HG03520 (cell line): ENCODE data around the gene KIAA1217.
"Not testable (repeated sequence)": the region's sequence is repeated elsewhere in the genome, so short reads cannot be mapped to it uniquely, and the experiment has no call there.

Experiments used
- ATAC-seq: cut with Tn5 transposase; IDR thresholded peaks from one replicate; pipeline ENCODE4 v1.9.1; 2021; ENCODE audit warnings: mild to moderate bottlenecking, moderate library complexity; ENCODE audit not compliant: unreplicated experiment

The KIAA1217 gene

DNA sequence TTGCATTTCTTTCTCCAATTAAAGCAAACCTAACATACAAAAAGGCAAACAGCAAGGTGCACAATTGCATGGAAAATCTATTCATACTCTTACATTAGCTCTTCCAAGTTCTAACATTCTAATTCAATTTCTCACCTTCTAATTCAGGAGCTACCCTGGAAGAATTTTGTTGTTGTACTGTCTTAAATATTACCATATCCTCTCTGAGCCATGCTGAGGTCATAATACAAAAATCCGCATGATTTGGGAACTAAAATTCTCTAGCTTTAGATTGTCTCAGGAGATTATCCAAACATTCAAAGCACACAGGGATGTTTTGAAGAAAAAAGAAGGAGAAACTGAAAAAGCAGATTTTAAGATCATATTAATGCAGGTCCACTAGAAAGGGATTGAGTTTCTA, 229.9 kb downstream of the KIAA1217 start:
- ATAC-seq: no peak

DNA sequence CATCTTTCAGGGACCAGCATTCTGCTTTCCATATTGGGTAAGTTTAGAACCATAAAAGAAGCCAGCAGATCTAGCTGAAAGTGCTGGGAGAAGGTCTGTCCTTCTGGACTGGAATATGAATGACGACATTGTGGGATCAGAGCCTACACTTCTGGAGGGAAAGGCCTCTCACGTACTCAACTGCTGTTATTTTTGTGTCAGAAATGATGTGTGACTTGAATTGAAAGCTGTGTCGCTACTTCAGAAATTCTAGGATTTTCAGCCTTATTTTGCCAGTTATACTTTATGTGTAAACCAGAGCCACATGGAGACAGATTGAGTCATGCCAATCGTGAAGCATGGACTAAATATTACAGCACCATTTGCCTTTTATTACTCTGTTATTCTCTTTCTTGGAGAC, 231.0 kb downstream of the KIAA1217 start:
- ATAC-seq: no peak

DNA sequence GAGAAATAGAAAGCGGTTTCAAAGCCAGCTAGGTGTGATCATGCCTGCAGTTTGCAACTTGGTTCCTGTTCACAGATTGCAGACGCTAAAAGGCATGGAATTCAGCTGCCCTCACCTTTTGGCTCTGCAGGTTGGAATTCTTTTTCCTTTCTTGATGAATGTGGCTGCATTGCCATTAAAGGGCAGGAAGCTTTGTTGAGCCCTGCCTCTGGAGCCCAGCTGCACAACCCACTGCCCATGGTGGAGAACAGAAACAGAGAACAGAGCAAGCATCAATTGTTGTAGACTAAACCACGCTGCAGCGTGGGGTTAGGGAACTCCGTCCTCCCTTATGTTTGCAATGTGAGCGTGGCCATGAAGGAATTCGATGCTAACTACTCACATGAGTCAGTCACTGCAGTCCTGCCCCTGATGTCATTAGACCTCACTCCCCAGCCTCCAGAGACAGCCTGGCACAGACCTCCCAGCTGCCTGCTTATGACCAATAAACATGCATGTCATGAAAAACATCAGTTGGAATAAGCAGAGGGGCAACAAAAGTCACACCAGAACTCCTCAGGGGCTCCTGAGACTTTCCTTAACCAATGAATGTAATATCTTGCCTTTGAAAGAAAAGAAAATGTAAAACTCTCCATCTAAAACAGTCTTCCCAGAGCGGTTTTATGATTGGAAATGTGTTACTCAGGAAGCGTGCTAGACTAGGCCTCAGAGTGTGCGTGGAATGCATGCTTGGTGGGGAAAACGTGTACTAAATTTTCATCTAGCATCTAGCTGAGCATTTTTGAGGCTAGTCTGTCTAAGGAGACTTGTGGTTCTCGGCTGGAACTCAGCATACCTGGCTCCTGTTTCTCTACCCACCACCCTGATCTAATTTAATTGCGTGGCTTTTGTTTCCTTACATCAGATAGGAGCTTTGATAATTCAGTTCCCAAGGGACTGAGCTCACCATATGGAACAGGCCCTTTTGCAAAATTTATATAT, 232.2 kb downstream of the KIAA1217 start:
- no peak for ATAC-seq

DNA sequence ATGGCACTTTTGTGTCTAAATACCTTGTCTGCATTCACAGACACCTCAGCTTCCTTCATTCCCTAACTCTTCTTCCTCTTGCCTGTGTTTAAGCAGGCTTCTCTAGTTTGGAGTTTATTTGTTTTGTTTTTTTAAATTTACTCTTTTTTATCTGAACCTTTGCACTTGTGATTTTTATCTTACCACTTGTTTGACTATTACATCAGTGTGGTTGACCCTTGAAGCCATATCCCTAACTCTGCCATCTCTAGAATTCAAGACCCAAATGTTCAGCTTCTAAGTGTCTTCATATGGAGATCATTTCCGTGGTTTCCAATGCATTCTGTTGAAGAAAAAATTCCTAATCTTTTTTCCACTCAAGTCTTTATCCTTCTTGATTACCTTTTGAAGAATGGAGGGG, 233.3 kb downstream of the KIAA1217 start:
- no peak for ATAC-seq

DNA sequence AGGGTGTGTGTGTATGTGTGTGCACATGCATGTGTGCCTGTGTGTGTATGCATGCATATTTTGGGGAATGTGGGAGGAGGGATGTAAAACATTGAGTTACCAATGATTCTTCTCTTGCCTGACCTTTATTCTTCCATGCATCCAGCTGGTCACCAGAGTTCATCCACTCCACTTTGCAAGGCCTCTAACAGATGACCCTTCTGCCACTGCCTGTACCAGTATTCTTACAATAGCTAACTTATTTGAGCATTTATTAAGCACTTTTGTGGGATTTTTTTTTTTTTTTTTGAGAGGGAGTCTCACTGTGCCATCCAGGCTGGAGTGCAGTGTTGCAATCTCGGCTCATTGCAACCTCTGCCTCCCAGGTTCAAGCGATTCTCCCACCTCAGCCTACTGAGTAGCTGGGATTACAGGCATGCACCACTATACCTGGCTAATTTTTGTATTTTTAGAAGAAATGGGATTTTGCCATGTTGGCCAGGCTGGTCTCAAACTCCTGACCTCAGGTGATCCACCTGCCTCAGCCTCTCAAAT, 233.8 kb downstream of the KIAA1217 start:
- not testable (repeated sequence) for ATAC-seq

DNA sequence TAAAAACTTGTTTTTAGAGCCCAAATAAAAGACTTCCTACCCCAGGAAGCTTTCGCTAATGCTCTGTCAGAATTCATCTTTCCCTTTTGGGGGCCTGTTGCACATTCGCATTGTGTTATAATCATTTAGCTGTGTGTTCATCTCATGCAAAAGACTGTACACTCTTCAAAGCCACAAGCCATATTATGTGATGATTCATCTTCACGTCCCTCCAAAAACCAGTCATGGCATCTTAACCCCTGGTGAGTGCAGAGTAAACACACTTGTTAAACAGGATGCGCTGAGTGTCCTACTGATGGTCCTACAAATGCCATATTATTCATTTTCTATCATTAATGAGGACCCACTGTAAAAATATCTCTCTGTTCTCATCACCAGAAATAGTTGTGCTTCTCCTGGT, 235.4 kb downstream of the KIAA1217 start:
- no peak for ATAC-seq

DNA sequence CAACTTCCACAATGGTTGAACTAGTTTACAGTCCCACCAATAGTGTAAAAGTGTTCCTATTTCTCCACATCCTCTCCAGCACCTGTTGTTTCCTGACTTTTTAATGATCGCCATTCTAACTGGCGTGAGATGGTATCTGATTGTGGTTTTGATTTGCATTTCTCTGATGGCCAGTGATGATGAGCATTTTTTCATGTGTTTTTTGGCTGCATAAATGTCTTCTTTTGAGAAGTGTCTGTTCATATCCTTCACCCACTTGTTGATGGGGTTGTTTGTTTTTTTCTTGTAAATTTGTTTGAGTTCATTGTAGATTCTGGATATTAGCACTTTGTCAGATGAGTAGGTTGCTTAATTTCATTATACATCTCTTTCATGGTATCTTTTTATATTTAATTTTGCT, 237.0 kb downstream of the KIAA1217 start:
- ATAC-seq: not testable (repeated sequence)

DNA sequence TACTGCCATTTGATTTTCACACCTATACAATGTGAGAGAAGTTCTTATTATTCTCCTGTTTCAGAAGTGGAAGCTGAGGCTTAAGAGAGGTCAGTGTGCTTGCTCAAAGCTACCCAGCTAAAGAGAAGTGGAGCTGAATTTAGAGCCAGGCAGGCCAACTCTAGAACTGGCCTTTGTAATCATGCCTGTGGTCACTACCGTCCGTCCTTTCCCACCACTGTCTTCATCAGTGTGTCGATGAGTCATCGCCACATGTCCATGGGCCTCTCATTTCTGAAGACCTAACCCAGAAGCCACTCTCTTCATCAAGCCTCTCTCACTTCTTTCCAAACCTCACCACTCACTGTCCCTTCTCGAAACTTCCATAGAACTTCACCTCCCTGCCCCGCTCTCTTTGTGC, 237.8 kb downstream of the KIAA1217 start:
- ATAC-seq: no peak

DNA sequence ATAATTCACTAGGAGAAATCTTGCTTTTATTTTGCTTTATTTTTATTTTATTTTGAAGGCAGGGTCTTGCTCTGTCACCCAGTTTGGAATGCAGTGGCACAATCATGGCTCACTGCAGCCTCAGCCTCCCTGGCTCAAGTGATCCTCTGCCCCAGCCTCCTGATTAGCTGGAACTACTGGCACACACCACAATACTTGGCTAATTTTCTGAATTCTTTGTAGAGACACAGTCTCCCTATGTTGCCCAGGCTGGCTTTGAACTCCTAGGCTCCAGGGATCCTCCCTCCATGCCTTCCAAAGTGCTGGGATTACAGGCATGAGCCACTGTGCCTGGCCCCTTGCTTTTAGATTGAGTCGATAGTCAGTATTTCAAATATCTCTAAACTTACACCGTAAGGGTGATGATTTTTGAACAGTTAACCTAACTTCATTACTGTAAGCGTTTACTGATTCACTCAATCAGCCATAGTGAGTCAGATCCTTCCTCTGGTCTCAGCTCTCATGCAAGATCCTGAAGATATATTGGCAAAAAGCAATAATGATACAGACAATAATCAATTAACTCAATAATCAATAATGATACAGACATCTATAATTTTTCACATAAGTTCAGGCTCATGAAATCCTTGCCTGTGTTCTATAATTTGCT, 239.5 kb downstream of the KIAA1217 start:
- no peak for ATAC-seq

DNA sequence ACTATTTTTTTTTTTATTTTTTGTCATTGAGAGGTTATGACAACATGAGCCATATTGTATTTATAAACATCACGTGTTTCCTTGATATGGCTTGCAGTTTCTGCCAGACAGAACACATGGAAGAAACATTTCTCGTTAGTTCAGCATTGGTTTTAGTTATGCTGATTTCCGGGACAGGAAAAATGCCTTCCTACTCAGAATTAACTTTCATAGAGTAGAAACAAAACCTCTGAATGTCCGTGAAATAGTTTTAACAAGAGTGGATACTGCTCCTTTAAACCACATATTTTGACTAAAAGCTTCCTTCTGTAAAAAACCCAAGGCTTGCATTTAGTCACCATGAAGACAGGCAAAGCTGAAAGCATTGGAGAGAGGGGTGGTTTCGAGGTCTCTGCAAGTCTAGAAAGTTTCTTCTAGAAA, 240.4 kb downstream of the KIAA1217 start:
- ATAC-seq: peak; percentile 90

DNA sequence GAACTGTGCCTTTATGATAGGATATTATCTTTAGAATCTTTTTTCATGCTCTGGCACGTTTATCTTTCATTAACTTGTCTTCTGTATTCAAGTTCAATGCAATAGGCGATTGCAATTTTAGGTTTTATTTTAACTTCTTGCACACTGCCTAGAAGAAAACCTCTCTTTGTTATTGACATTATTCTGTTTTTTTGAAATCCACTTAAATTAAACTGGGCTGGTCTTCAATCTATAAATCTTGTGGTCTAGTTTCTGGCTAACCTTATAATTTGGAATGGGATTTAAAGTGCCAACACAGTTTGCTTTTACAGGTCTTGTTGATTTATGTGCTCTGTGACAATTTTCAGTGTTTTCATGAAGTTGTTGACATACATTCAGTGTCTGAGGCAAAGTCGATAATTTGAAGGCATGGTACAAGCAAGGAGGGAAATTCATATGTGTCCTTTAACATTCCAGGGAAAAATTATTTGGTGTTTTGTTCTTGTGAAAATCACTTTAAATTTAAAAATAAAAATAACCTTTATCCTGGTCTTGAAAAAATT, 240.9 kb downstream of the KIAA1217 start:
- no peak for ATAC-seq

DNA sequence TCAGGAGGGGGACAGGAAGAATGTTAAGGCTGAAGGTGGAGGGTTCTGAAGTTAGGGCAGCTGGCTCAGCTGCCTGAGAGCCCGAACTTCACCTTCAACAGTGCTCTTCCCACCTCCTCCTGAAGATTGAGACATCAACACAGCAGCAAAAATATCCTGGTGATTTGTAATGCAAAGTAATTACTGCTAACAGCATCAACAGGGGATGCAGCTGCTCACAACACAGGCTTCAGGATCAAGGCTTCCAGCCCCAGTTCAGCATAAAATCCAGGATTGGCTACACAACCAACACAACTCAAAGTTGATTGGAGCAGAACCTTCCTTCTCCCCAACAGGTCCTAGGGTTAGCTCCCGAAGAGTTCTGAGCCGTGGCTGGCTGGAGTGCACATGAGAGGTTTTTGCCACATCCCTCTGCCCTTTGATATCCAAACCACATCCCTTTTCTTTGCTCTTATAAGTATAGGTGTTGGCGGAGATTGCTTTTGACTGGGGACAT, 242.4 kb downstream of the KIAA1217 start:
- no peak for ATAC-seq

DNA sequence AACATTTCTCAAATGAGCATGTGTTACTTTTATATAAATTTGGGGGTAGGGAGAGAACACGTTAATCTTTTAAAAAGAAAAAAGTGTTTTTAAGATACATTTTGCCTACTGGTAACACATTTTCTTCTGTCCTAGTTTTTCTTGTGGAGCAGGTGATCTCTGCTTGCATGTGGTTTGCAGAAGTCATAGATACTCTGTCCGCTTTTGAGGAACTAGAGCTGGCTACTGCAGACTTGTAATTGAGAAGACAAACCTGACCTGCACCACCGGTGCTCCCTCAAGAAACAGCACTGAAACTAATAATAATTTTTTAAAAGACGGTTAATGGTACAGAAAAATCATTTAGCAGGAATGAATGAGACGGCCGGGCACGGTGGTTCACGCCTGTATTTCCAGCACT, 243.1 kb downstream of the KIAA1217 start:
- ATAC-seq: no peak

DNA sequence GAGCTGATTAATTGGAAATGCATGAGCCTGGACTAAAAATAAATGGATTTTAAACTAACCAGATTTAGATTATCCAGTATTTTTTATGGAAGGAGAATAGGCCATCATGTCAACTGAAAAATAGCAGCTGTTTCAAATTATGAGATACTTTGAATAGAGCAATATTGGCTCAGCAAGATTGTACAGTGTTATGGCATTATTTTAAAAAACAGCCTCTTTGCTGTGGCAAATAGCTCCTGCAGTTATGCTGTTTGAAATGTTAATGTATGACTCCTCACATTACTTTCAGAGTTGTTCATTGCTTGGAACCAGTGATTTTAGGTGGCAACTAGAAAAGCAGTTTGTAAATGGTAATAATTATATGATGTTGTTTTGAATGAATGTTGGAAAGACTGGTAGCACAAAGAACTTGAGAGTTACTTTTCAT, 244.5 kb downstream of the KIAA1217 start:
- ATAC-seq: no peak

DNA sequence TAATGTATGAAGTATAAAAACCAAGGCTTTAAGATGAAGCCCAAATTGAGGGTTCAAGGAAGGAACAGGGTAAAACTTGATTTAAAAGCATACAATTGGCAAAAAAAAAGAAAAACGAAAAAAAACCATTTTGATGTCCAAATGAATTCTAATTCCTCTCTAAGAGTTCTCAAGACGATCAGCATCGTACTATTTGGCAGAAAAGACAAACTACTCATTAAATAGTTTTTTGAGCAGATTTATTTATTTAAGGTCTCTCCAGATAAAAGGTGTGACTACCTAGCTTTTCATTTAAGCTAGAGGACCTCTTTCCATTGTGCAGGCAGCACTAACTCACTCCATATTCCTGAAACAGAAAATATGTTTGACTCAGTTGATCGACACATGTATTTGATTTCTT, 245.0 kb downstream of the KIAA1217 start:
- ATAC-seq: no peak

DNA sequence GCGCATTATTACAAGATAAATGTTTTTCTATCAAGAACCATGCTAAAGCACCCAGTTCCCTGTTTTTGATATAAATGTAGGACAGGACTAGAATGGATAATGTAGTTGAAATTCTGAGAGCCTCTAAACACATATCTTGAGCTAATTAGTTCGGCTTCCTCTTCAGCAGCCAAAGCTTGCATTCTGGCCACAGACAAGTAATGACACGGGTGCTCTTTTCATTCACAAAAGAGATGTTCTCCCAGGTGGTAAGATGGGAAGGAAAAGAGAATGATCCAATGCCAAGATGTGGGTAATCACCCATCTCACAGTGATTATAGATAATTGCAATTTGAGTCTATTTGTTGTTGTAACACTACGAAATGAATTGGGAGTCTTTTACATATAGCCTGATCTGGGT, 246.5 kb downstream of the KIAA1217 start:
- no peak for ATAC-seq

DNA sequence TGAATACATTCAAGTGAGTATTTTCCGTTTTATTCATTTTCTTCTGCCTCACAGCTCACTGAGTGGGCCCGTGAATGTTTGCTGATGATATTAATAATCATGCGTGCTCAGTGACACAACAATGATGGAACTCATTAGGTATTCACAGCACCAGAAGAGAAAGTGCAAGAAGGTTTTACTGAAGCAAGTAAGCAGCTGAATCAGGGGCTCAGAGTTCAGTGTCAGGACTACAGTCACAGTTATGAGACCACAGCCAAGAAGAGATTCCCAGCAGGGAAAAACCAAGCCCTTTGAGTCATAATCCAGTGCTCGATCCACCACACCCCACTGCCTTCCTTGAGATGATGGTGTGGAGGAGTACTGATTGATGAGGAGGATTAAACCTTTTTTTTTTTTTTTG, 247.4 kb downstream of the KIAA1217 start:
- ATAC-seq: no peak

DNA sequence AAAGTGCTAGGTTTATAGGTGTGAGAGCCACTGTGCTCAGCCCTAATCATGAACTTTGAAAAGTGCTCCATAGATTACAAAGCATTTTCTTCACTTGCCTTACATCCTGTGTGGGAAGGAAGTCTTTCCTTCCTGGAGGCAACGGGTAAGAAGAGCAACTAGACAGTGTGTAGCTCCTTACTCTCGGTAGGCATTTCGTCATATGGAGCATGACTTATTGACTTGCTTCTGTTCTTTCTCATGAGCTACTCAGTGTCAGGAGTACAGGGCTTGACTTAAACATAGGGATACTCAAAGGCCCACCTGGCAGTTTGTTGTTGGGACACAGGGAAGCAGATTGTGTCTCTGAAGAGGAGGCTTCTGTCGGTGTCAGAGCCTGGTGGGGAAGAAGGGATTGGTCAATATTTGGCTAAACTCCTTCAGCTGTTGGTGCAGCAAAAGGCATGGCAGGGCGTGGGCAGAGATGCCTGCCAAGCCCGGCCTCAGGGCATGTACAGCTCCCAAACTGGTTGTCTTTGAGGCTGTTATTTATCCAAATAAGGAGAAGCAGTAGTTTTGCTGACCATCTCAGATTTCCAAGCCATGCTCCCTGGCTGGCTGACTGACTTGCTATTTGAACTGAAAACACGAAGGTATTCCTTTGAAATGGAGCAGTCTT, 248.9 kb downstream of the KIAA1217 start:
- no peak for ATAC-seq

DNA sequence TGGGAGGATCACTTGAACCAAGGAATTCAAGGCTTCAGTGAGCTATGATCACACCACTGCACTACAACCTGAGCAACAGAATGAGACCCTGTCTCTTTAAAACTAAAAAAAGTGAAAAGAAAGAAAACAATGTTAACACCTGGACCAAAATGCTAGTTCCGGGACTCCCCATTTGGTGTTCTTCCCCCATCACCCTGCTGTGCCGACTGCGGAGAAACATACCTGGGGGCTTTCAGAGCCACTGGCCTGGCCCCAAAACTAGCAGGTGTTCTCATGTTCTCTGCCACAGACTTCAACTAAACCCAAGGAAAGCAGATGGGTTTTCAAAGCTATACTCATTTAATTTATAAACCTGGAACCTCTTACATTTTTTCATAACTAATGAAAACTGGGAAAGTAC, 250.9 kb downstream of the KIAA1217 start:
- no peak for ATAC-seq

DNA sequence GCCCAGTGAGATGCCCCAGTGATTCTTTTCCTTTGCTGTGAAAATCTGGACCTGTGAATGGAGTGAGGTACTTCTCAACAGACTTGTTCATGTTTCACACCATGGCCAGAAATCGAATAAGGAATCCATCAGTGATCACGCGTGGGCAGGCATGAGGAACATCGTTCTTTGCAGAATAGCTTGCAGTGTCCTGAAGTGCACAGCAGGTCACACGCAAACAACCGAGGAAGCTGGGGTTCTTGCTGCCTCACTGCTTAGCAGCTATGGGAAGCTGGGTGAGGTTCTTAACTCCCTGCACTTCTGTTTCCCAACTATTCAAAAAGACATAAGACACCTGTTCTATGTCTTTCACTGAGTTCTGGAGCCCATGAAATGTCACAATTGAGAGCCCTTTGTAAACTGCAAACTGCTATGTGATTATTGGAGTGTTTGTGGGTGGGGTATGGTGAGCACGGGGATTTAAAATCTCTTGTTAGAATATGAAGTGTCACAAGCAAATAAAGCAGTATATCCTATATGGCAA, 253.4 kb downstream of the KIAA1217 start:
- no peak for ATAC-seq
